Chondrocyte (in vitro differentiated cells): ENCODE data around the gene HELZ. TPM values are rescaled to one million over a fixed set of nuclear protein-coding genes. Genes with fewer than 3 reads are reported as not detected.
A peak's percentile ranks its signal among the peaks of the same experiment; 100 is the strongest.

Source experiments
- DNase-seq: peaks from one replicate; pipeline ENCODE4 v3.0.0; 2021; ENCODE audit warnings: mixed read lengths, low spot score
- H3K27ac Mint-ChIP-seq: one replicate; pipeline ENCODE4 v1.8.0; 2021; ENCODE audit warnings: mild to moderate bottlenecking, moderate library complexity, mixed read lengths; ENCODE audit not compliant: unreplicated experiment
- H3K27me3 Mint-ChIP-seq: 2 replicates; pipeline ENCODE4 v1.8.0; 2021; ENCODE audit warnings: low read depth, mixed read lengths
- H3K36me3 Mint-ChIP-seq: 2 replicates; pipeline ENCODE4 v1.8.0; 2021; ENCODE audit warnings: low read depth, mixed read lengths
- H3K4me1 Mint-ChIP-seq: 2 replicates; pipeline ENCODE4 v1.8.0; 2021; ENCODE audit warnings: low read depth, mild to moderate bottlenecking, mixed read lengths
- H3K4me3 Mint-ChIP-seq: one replicate; pipeline ENCODE4 v1.8.0; 2021; ENCODE audit warnings: mild to moderate bottlenecking, moderate library complexity, mixed read lengths; ENCODE audit not compliant: unreplicated experiment
- H3K9me3 Mint-ChIP-seq: 2 replicates; pipeline ENCODE4 v1.8.0; 2021; ENCODE audit warnings: low read depth, mixed read lengths
- CTCF ChIP-seq: fragments of 200-600 bp; sonication (generic); IDR thresholded peaks from 2 replicates; pipeline ENCODE4 v1.5.0; 2021; ENCODE audit warnings: antibody characterized with exemption, mild to moderate bottlenecking, moderate library complexity
- total RNA-seq: library from RNA; stranded (reverse); gene quantifications from 3 replicates; pipeline ENCODE4 v1.2.1, GENCODE V29; 2021

Gene HELZ
- total RNA-seq, 1 donor from 2014 or later: 55.8 TPM

GRCh38 chr17:67113486-67113885 lies 131.5 kb downstream of the HELZ start:
- Mint-ChIP-seq H3K4me1 (peaks cover 37% of the 10 kb centered on the region), H3K9me3 (peaks cover 23% of the 10 kb centered on the region), H3K36me3 (peaks cover 46% of the 10 kb centered on the region), H3K27ac (no peak overlapping the region), H3K4me3 (no peak overlapping the region), H3K27me3 (no peaks in the 10 kb centered on the region)
- DNase-seq: no peak
- TF ChIP-seq CTCF: no peak

GRCh38 chr17:67111808-67112207 lies 133.2 kb downstream of the HELZ start:
- H3K27ac Mint-ChIP-seq: no peak overlapping the region
- H3K4me3 Mint-ChIP-seq: no peak overlapping the region
- no peak for DNase-seq
- H3K4me1 Mint-ChIP-seq: peaks cover 31% of the 10 kb centered on the region
- peaks cover 20% of the 10 kb centered on the region for H3K9me3 Mint-ChIP-seq
- H3K36me3 Mint-ChIP-seq: peaks cover 46% of the 10 kb centered on the region
- TF ChIP-seq CTCF: no peak
- H3K27me3 Mint-ChIP-seq: no peaks in the 10 kb centered on the region

GRCh38 chr17:67111327-67111726 lies 133.7 kb downstream of the HELZ start:
- Mint-ChIP-seq H3K27ac (no peak overlapping the region), H3K36me3 (peaks cover 44% of the 10 kb centered on the region), H3K27me3 (no peaks in the 10 kb centered on the region), H3K9me3 (peaks cover 18% of the 10 kb centered on the region), H3K4me1 (peaks cover 31% of the 10 kb centered on the region), H3K4me3 (no peak overlapping the region)
- TF ChIP-seq CTCF: no peak
- DNase-seq: no peak

- DNase-seq: no peak
- Mint-ChIP-seq H3K27me3 (no peaks in the 10 kb centered on the region), H3K36me3 (peaks cover 39% of the 10 kb centered on the region), H3K9me3 (peaks cover 11% of the 10 kb centered on the region), H3K4me1 (peaks cover 27% of the 10 kb centered on the region), H3K27ac (peak overlapping the region; percentile 13), H3K4me3 (no peak overlapping the region)
- TF ChIP-seq CTCF: no peak
Observed at GRCh38 chr17:67110619-67111018, 134.4 kb downstream of the HELZ start.

GRCh38 chr17:67109111-67109510 lies 135.9 kb downstream of the HELZ start:
- no peak overlapping the region for H3K4me3 Mint-ChIP-seq
- no peaks in the 10 kb centered on the region for H3K27me3 Mint-ChIP-seq
- peaks cover 17% of the 10 kb centered on the region for H3K4me1 Mint-ChIP-seq
- peaks cover 3% of the 10 kb centered on the region for H3K9me3 Mint-ChIP-seq
- peaks cover 33% of the 10 kb centered on the region for H3K36me3 Mint-ChIP-seq
- no peak overlapping the region for H3K27ac Mint-ChIP-seq
- no peak for TF ChIP-seq CTCF
- no peak for DNase-seq
